GM19395 (cell line): ENCODE results near the gene NCS1.

Experiments used
- ATAC-seq: cut with Tn5 transposase; IDR thresholded peaks from one replicate; pipeline ENCODE4 v1.9.1; 2021; ENCODE audit warnings: mild to moderate bottlenecking, moderate library complexity; ENCODE audit not compliant: unreplicated experiment

The NCS1 gene

GRCh38 chr9:130174920-130175321 lies 2.7 kb downstream of the NCS1 start:
- no peak for ATAC-seq

- ATAC-seq = no peak
These were observed 3.2 kb downstream of the NCS1 start for GRCh38 chr9:130175355-130175754.

GRCh38 chr9:130176760-130177159 lies 4.6 kb downstream of the NCS1 start:
- no peak for ATAC-seq

GRCh38 chr9:130177898-130178805 lies 5.9 kb downstream of the NCS1 start:
- ATAC-seq = no peak

- ATAC-seq = no peak
These were observed 7.2 kb downstream of the NCS1 start for GRCh38 chr9:130179331-130179907.

- no peak for ATAC-seq
These were observed 8.3 kb downstream of the NCS1 start for GRCh38 chr9:130180516-130180915.

GRCh38 chr9:130181678-130182380 lies 9.6 kb downstream of the NCS1 start:
- no peak for ATAC-seq

- no peak for ATAC-seq
These were observed 10.2 kb downstream of the NCS1 start for GRCh38 chr9:130182381-130182909.

GRCh38 chr9:130183133-130183762 lies 11.0 kb downstream of the NCS1 start:
- no peak for ATAC-seq

GRCh38 chr9:130185017-130185416 lies 12.8 kb downstream of the NCS1 start:
- no peak for ATAC-seq

- no peak for ATAC-seq
These were observed 13.4 kb downstream of the NCS1 start for GRCh38 chr9:130185490-130186031.

GRCh38 chr9:130186051-130186450 lies 13.8 kb downstream of the NCS1 start:
- no peak for ATAC-seq

- no peak for ATAC-seq
These were observed 14.8 kb downstream of the NCS1 start for GRCh38 chr9:130186839-130187522.

GRCh38 chr9:130187523-130187846 lies 15.3 kb downstream of the NCS1 start:
- no peak for ATAC-seq

GRCh38 chr9:130188860-130189481 lies 16.8 kb downstream of the NCS1 start:
- no peak for ATAC-seq

- ATAC-seq = no peak
These were observed 17.6 kb downstream of the NCS1 start for GRCh38 chr9:130189840-130190239.

GRCh38 chr9:130191068-130191748 lies 19.0 kb downstream of the NCS1 start:
- ATAC-seq = no peak

GRCh38 chr9:130191749-130192120 lies 19.5 kb downstream of the NCS1 start:
- no peak for ATAC-seq

GRCh38 chr9:130192382-130192999 lies 20.3 kb downstream of the NCS1 start:
- no peak for ATAC-seq
